Measurements from ENCODE around the gene C13orf46.
"Not testable (repeated sequence)": the region's sequence is repeated elsewhere in the genome, so short reads cannot be mapped to it uniquely, and the experiment has no call there.

The C13orf46 gene

DNA sequence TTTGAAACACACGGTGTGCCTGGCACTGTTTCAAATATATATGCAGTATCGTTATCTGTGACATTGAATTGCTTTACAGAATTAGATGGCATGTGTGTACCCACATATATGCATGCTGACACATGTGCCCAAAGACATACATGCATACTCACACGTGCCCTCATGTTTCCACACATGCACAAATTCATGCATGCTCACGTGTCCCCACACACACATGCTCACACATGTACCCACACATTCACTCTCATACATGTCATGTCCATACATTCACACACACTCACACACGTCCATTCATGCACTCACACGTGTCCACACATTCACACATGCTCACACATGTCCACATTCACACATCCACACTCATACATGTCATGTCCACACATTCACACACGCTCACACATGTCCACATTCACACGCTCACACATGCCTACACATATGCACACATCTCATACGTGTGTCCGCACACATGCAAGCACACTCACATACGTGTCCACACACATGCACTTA lies 17.9 kb upstream of the C13orf46 start:
- DNase-seq, result no peak

DNA sequence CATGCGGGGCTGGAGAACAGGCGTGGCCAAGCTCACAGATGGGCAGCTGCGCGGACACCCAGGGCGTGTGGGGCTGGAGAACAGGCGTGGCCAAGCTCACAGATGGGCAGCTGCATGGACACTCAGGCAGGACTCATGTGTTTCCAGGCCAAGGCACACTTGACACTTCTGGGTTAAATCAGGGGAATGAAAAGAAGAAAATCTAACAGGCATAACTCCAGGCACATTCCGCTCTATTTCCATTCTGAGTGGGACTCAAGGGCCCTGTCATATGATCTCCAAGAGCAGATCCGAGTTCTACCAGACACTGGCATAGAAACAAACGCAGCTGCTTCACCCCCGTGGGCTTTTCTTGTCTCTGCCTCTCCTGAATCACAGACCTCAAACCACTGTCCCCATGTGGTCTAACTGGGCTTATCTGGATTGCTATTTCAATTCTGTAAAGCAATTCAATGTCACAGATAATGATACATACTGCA lies 17.4 kb upstream of the C13orf46 start:
- no peak for DNase-seq

DNA sequence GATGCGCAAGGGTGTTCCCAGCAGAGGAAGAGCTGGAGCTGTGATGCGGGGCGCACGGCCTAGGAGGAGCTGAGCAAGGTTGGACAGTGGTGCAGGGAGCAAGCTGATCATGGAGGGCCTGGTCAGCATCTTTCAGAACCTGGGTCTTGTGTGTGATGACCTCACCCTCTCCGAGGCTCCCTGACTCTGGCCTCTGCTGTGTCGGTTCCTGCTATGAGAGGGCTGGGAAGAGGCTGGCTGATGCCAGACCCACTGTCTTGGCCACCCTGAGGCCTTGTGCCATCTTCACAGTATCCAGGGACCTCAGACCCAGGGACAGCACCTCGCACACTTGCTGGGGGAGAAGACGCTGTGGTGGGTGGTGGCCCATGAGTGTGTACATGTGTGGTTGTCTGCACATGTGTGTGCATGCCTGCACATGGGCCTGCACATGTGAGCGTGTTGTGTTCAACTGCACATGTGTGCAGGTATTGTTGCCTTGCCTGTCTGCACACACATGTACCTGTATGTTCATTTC lies 16.5 kb upstream of the C13orf46 start:
- no peak for DNase-seq

DNA sequence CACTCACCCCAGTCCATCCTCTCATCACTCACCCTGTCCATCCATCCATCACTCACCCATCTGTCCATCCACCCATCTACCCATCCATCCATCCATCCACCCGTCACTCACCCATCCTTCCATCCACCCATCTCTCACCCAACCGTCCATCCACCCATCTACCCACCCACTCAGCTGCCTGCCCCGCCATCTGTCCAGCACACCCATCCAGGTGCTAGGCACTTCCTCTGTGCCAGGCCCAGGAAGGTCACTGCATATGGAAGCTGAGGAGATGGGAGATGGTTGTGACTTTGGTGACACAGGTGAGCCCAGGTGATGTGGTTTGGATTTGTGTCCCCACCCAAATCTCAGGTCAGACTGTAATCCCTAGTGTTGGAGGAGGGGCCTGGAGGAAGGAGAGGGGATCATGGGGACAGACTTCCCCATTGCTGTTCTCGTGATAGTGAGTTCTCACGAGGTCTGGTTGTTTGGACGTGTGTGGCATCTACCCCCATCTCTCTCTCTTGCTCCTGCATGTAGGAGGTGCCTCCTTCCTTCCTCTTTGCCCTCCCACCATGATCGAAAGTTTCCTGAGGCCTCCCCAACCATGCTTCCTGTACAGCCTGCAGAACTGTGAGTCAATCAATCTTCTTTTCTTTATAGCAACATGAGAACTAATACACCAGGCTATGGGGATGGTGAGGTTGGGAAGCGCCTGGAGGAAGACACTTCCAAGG lies 15.9 kb upstream of the C13orf46 start:
- DNase-seq, result no peak

DNA sequence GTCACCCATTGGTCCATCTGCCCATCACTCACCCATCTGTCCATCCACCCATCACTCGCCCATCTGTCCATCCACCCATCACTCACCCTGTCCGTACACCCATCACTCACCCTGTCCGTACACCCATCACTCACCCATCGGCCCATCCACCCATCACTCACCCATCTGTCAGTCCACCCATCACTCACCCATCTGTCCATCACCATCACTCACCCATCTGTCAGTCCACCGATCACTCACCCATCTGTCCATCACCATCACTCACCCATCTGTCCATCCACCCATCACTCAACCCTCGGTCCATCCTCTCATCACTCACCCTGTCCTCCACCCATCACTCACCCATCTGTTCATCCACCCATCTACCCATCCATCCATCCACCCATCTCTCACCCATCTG lies 15.0 kb upstream of the C13orf46 start:
- DNase-seq, result not testable (repeated sequence)

DNA sequence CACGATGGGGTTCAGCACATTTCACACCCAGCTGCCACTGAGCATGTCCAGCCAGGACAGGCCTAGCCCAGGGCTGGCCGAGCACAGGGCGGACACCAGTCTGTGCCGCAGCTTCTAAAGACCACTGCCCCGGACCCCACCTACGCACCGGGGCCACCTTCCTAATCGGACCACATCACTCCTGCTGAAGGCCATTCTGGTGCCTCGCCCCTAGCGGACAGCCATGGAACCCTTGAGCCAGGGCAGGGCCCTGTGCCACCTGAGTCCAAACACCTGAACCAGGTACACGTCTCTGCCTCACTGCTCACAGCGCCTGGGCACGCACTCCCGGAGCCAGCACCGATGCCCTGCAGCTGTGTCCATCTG lies 8.4 kb upstream of the C13orf46 start:
- no peak for DNase-seq

DNA sequence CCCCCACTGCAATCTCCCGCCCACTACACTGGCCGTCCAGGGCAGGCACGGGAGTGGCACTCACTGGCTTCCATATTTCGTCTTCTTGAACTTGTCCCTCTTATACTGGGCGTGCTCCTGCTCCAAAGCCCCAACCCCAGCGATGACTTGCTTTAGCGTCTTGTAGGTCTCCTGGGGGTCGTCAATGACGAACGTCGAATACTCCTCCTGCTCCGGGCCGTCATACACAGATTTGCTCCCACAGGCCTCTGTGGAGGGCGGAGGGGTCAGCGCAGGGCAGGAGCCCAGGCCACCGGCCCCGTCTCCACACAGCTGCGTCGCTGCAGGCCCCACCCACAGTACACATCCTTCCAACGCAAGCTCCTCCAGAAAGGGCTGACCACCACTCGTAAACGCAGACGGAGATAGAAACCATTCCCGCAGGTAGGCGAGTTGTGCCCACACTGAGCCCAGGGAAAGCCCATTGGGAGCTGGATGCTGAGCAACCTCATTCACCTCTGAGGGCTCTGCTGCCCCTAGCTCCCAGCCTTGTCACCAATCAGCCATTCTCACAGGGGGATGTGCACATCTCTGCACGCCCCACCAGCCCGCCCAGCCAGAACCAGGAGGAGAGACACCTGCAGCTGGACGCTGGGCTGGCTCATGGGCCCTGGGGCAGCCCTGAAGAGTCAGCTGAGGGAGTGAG lies 7.9 kb upstream of the C13orf46 start:
- DNase-seq, result no peak

DNA sequence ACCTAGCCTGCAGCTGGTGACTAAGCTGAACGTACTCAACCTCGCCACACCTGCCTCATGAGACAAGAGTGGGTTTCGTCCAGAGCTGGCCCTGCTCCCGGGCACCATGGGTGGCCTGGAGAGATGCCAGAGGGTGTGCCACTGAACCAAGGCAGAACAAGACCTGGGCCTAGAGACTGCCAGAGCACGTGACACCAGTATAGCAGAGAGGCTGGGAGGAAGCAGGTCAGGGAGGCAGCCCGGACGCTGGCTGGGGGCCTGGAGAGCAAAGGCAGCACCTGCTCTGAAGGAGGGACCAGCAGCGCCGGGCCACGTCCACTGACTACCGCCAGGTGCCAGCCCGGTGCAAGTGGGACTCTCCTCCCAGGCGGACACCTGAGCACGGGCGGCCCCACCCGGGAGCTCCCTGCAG lies 7.3 kb upstream of the C13orf46 start:
- no peak for DNase-seq

DNA sequence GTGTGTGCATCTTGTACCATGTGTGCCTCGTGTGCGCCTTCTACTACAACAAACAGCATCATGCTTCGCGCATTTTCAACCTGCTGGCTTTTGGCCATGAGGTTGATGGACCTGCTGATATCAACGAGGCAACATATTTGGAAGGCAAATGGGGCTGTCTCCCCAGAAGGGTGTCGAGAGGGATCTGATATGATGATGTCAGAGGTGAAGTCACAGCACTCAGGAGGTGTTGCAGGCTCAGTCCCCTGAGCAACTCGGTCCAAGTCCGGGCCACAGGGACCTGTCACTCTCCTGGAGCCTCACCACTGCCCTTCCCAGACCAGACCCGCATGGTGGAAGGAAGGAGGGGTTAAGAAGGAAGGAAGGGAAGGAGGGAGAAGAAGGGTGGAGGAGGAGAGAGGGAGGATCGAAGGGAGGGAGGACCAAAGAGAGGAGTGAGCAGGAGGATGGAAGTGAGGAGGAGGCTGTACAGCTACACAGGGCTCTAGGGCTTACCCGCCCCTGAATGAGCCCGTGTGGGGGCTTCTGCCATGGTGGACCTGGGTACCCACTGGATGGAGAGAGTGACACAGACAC lies 6.7 kb upstream of the C13orf46 start:
- DNase-seq, result no peak

DNA sequence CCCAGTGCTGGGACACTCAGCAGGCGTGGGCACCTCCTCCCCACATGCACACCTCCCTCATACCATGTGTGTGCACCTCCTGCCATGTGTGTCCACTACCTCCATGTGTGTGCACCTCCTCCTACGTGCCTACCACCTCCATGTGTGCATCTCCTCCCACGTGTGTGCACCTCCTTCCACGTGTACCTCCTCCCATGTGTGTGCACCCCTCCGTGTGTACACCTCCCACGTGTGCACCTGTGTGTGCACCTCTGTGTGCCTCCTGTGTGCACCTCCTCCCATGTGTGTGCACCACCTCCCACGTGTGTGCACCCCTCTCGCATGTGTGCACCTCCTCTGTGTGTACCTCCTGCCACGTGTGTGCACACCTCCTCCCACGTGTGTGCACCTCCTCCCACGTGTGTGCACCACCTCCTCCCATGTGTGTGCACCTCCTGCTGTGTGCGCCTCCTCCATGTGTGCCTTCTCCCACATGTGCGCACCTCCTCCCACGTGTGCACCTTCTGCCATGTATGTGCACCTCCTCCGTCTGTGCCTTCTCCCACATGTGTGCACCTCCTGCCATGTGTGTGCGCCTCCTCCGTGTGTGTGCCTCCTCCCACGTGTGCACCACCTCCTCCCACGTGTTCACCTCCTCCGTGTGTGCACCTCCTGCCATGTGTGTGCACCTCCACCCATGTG lies 6.1 kb upstream of the C13orf46 start:
- no peak for DNase-seq

DNA sequence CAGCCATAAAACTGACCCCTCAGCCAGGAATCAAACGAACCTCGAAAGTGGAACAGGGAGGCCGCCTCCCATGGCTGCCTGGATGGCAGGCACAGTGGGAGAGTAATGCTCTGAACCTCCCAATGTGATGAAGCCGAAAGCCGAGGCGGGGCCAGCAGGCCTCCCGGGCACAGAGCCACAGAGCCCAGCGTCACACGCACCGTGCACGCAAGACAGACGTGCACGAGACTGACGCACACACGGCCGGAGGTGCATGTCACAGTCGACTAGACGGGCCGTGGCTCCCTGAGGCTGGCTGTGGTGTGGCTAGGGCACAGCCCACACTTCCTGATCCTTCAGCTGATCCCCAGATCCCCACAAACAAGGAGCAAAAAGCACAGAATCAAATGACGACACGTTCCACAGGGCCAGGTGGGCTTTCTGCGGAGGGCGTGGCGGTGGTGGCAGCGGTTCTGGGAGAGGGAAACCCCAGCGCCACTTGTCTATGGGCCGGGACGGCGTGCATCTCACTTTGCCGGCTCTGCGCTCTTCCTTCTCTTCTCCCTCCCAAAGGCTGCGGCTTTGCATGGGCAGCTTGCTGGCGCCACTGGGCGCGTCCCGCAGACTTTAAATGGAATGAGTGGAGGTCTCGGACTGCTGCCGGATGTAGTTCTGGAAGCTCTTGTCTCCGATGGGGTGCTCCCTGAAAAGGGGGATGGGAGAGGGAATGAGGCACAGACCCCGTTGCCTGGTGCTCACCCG lies 5.0 kb upstream of the C13orf46 start:
- DNase-seq, result no peak

DNA sequence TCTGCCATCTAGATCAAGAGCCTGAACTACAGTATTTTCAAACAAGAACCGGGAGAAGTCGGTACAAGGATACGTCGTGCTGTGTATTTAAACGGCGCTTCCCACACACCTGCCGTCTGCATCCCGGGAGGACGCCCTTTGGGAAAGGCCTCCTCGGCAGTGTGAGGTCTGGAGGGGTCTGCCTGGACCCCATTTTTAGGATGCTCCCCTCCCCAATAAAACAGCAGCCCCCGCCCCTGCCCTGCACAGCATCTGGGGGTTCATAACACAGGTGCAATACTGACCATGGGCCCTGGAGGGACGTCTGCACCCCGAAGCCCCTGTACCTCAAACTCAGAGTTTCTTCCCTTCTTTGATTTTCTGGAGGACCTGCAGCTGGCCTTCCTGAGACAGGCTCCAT lies 4.1 kb upstream of the C13orf46 start:
- no peak for DNase-seq

DNA sequence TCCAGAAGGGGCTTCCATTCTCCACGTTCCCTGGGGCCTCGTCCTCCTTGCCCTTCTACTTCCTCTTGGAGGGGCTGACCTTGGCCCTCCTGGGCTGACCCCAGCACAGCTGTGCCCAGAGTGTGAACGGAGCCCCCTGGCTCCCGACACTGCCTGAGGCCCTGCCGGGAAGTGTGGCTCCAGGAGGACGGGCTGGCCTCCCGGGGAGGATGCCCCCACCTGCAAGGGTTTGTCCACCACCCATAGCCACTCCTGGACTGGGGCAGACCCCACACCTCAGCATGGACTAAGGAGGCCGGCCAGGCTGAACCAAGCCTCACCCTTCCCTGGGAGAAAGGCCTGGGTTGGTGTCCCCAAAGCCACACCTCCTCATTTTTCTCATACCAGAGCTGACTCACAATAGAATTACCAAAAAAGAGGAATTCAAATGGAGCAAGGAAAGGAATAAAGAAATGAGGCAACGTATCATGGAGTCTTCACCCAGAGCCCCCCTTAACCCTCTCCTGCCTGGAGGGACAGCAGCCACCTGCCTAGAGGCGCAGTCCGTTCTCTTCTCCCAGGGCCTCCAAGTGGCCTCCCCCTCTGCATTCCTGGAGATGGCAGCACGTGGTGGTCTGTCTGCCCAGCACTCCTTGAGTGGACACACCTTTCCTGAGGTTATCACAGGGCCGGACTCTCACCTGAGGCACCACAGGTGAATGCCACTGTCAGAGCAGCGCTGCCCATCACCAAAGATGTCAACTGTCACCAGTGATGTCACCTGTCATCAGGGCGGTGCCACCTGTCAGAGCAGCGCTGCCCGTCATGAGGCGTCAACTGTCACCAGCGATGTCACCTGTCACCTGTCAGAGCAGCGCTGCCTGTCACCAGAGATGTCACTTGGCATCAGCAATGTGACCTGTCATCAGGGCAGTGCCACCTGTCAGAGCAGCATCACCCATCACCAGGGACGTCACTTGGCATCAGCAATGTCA lies 3.1 kb upstream of the C13orf46 start:
- DNase-seq, result no peak

DNA sequence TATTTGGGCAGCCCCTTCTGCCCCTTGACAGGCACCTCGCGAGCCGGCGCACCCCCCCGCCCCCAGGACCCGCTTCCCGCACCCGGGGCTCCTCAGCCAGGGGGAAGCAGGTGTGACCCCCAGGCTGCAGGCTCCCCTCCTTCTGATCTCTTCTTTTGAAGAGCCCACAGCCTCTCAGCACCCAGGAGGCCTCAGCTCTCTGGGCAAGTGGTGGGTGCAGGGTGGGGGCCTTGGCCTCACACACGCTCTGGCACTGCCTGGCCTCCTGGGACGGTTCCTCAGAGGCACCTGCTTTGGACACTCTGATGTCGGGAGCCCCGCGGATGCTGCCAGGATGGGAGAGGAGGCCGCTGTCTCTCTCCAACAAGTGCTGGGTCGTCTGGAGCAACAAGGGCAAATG lies 1.5 kb upstream of the C13orf46 start:
- no peak for DNase-seq

DNA sequence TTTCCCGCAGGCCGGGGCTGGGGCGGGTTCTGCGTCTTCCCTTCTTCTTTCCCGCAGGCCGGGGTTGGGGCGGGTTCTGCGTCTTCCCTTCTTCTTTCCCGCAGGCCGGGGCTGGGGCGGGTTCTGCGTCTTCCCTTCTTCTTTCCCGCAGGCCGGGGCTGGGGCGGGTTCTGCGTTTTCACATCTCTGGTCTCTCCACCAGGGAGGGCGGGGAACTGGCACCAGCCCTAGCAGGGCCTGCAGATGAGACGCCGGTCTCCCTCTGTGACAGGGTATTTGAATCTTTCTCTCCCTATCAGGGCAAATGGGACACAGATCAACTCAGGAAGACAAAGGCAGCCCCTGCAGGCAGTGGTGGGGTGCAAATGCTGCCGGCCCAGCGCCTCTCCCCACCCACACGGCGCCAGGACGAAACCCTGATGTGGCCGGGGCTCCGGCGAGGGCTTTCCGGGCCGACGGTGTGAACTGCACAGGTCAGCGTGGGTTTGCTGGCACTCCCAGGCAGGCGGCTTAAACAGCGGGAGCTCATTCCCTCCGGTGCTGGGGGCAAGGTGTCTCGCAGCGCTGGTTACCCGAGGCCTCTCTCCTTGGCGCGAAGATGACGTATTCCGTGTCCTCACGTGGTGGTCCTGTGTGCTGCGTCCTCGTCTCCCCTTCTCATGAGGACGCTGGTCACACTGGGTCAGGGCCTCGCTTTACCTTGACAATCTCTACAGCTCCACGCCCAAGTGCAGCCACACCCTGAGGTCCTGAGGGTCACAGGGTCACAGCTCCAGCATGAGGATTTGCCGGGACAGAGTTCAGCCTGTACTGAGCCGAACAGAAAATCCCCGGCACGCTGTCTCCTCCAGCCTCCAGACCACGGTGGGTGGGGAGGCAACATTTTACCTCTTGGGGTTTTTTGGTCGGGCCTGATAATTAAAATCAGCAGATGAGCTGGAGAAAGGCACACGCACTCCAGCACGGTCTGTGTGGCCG lies 717 bp upstream of the C13orf46 start:
- DNase-seq, result no peak

DNA sequence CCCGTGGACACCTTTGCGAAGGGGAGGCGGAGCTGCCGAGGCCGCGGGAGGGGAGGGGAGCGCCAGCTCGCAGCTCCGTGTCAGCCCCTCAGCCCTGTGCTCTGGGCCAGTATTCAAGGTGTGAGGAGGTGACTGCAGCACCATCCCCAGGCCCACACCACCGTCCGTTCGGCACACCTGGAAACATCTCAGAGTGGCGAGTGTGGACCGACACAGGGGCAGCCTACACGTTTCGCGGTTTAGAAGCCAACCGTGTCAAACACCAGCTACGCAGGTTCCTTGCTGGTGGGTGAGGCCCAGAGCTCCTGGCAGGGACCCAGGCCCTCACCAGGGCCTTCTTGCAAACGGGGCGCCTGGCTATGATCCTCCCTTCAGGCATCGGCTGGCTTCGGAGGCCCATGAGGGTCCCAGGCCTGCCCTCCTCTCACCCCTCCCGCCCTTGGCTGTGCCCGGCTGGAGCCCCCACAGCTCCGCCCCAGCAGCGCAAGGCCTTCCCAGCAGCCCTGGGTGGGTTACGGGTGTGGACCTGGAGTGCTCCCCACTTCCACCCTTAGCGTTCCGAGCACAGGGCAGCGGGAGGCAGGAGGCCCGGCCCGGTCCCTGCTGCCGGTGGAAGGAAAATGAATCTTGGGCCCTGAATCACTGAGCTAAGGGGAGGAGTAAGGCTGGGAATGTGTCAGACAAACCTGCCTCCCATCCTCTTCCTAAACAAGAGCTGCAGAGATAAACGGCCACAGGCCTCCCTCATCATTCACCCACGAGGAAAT lies 1.2 kb downstream of the C13orf46 start:
- DNase-seq, result no peak

DNA sequence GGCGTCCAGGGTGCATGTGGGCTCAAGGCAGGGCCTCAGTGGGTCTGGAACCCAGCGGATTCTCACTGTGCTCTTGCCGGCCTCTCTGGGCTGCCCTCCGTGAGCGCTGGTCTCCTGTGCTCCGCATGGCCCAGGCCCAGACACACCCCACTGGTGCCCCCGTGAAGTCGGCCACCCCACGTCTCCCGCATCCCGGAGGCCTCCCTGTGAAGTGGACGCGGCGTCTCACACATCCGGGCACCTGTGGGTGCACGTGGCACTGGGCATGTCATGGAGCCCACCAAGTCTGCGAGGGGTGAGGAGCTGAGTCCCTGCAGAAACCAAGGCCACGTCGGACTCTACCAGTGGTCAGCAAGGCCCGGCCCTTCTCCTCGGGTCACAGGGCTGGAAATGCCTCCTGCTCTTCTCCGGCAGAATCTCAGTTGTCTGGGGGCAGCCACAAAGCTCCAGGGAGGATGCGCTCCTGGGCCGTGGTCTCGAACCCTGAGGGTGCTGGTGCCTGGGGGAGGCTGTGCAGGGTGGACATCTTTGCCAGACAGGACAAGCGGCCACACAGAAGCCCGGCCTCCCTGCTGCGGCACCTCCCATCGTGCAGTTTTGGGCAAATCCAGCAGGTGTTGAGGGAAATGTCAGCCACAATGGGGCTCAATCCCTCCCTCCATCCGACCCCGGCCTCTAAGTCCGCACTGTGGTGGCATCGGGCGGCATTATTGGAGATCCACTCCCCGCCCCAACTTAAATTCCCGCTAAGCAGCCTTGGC lies 2.2 kb downstream of the C13orf46 start:
- DNase-seq, result no peak

DNA sequence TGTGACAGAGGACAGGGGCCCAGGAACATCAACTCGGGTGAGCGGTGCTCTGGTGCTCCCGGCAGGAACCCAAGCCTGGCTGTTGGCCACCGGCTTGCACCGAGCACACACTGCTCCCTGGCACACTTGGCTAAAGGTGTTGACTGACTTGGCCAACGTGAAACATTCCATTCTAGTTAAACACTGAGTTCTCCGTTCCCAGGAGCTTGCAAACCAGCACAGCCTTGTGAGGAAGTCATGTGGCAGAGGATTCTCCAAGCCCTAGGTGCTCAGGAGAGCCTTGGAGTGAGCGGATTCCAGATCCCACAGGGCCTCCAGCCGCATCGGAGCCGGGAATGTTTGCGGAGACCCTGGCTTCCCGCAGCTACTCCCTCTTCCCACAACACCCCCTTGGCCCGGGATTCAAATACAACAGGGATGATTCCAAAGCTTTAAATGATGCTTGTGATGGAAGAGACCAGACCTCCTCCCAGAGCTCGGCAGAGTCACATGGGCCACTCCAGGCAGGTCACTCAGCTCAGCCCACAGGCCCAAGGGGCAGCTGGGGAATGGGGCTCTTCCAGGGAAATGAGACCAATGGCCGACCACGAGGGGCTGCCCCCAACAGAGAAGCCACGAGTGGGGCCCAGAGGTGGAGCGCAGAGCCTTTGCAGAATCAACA lies 2.9 kb downstream of the C13orf46 start:
- DNase-seq, result no peak

Data from amniotic stem cell (primary cell).